ENCODE measurements around the gene ALPK1.
"Not testable (repeated sequence)": the region's sequence is repeated elsewhere in the genome, so short reads cannot be mapped to it uniquely, and the experiment has no call there.

The ALPK1 gene

DNA sequence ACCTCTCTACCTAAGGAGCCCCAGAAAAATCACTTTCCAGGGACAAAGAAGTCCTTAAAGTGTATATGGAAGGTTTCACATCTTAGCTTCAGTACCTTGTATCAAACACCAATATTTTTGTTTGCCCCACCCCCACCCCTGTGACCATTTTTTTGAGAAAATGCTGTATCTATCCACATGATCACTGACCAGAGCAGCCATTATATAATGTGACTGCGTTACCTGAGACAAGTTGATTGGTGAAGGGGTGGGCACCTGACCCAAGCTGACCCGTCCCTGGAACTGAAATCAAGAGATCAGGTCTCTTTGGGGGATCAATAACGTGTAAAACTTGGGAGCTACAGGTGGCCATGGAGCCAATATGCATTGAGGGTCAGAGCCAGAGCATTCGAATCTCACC, 22.2 kb upstream of the ALPK1 start:
- Histone ChIP-seq H3K4me1 (ENCODE audit: control insufficient read depth in 5 of 5, insufficient read depth in 5 of 5, low read length in 5 of 5) (no peaks in the 10 kb centered on the region), H3K9ac (ENCODE audit: low read length in 5 of 5) (no peak overlapping the region), H3K27ac (ENCODE audit: low read depth, low read length) (no peak overlapping the region), H3K4me3 (ENCODE audit: low read depth in 1 of 5, low read length in 5 of 5) (no peak overlapping the region), H3K27me3 (ENCODE audit: control insufficient read depth in 5 of 5, insufficient read depth in 4 of 5, low read length in 5 of 5) (no peaks in the 10 kb centered on the region), H3K9me3 (ENCODE audit: control insufficient read depth in 5 of 5, low read length in 5 of 5) (no peaks in the 10 kb centered on the region), H3K36me3 (ENCODE audit: control insufficient read depth in 5 of 5, insufficient read depth in 5 of 5, low read length in 5 of 5) (peaks cover 0 to 5% (median 3%) of the 10 kb centered on the region in 5 donors)

DNA sequence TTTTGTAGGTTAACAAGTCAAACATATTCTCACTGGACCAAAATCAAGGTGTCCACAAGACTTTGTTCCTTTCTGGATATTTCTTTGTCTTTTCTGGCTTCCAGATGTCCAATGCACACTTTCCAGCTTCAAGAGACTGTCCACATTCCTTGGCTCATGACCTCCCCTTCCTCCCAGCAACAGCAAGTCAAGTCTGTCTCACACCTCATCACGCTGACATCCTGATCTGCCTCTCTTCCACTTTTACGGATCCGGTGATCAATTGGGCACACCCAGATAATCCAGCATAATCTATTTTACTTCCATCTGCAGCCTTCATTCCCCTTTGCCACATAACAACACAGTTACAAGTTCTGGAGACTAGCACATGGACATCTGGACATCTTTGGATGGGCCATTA, 21.1 kb upstream of the ALPK1 start:
- Histone ChIP-seq H3K4me1 (ENCODE audit: control insufficient read depth in 5 of 5, insufficient read depth in 5 of 5, low read length in 5 of 5) (no peaks in the 10 kb centered on the region), H3K27me3 (ENCODE audit: control insufficient read depth in 5 of 5, insufficient read depth in 4 of 5, low read length in 5 of 5) (no peaks in the 10 kb centered on the region), H3K36me3 (ENCODE audit: control insufficient read depth in 5 of 5, insufficient read depth in 5 of 5, low read length in 5 of 5) (peaks cover 0 to 5% (median 3%) of the 10 kb centered on the region in 5 donors), H3K4me3 (ENCODE audit: low read depth in 1 of 5, low read length in 5 of 5) (no peak overlapping the region), H3K27ac (ENCODE audit: low read depth, low read length) (no peak overlapping the region), H3K9me3 (ENCODE audit: control insufficient read depth in 5 of 5, low read length in 5 of 5) (no peaks in the 10 kb centered on the region), H3K9ac (ENCODE audit: low read length in 5 of 5) (no peak overlapping the region)

DNA sequence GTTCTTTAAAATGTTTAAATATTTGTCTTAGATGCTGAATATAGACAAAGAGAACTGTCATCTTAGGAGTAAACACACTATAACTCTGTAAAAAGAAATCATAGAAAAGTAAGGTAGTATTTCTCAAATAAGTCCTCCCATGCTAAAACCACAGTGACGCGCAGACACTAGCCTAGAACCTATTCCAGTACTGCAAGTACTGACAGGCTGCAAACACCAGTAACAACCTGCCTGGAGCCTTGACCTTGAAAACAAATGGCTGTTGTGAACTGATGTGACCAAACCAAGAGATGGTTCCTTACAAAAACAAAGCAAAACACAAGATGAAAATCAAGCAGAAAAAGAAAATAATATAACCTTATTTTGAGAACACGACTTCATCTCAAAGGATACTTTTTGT, 19.9 kb upstream of the ALPK1 start:
- no peaks in the 10 kb centered on the region for H3K27me3 ChIP-seq (ENCODE audit: control insufficient read depth in 5 of 5, insufficient read depth in 4 of 5, low read length in 5 of 5)
- peaks cover 0 to 5% (median 3%) of the 10 kb centered on the region in 5 donors for H3K36me3 ChIP-seq (ENCODE audit: control insufficient read depth in 5 of 5, insufficient read depth in 5 of 5, low read length in 5 of 5)
- H3K4me1 ChIP-seq (ENCODE audit: control insufficient read depth in 5 of 5, insufficient read depth in 5 of 5, low read length in 5 of 5): no peaks in the 10 kb centered on the region
- H3K4me3 ChIP-seq (ENCODE audit: low read depth in 1 of 5, low read length in 5 of 5): no peak overlapping the region
- no peaks in the 10 kb centered on the region for H3K9me3 ChIP-seq (ENCODE audit: control insufficient read depth in 5 of 5, low read length in 5 of 5)
- H3K9ac ChIP-seq (ENCODE audit: low read length in 5 of 5): no peak overlapping the region
- H3K27ac ChIP-seq (ENCODE audit: low read depth, low read length): no peak overlapping the region

DNA sequence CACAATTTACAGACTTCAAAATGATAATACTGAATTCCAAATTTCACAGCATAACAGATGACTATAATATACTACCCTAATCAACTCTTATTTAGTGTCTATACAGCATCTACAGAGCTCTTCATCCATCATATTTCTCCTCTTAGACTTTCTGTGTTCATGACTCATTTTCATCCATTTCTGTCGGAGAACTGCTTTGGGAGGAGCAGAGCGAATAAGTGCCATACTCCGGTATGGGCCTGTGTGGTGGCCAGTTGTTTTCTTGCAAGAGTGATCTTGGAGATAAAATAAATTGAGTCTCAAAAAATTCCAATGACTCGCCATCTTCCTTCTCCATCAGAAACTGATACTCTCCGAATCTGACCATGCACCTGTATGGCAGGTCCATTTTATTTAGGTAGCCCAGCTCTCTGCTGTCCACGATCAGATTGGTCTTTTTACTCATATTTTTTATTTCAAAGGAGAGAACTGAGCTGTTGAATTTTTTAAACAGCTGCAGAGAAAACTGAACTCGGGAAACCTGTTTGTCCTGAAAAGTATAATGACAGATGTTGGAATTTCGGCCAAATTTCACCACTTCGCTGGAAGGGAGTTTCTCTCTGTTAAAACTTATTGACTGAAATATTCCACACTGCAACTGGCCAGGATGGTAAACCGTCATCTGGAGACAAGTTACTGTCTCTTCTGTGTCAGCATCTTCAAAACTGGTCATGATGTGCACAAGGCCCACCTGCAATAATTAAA, 19.3 kb upstream of the ALPK1 start:
- H3K9ac ChIP-seq (ENCODE audit: low read length in 5 of 5): no peak overlapping the region
- H3K27ac ChIP-seq (ENCODE audit: low read depth, low read length): no peak overlapping the region
- no peaks in the 10 kb centered on the region for H3K27me3 ChIP-seq (ENCODE audit: control insufficient read depth in 5 of 5, insufficient read depth in 4 of 5, low read length in 5 of 5)
- peaks cover 0 to 5% (median 3%) of the 10 kb centered on the region in 5 donors for H3K36me3 ChIP-seq (ENCODE audit: control insufficient read depth in 5 of 5, insufficient read depth in 5 of 5, low read length in 5 of 5)
- no peaks in the 10 kb centered on the region for H3K9me3 ChIP-seq (ENCODE audit: control insufficient read depth in 5 of 5, low read length in 5 of 5)
- H3K4me3 ChIP-seq (ENCODE audit: low read depth in 1 of 5, low read length in 5 of 5): no peak overlapping the region
- H3K4me1 ChIP-seq (ENCODE audit: control insufficient read depth in 5 of 5, insufficient read depth in 5 of 5, low read length in 5 of 5): no peaks in the 10 kb centered on the region

DNA sequence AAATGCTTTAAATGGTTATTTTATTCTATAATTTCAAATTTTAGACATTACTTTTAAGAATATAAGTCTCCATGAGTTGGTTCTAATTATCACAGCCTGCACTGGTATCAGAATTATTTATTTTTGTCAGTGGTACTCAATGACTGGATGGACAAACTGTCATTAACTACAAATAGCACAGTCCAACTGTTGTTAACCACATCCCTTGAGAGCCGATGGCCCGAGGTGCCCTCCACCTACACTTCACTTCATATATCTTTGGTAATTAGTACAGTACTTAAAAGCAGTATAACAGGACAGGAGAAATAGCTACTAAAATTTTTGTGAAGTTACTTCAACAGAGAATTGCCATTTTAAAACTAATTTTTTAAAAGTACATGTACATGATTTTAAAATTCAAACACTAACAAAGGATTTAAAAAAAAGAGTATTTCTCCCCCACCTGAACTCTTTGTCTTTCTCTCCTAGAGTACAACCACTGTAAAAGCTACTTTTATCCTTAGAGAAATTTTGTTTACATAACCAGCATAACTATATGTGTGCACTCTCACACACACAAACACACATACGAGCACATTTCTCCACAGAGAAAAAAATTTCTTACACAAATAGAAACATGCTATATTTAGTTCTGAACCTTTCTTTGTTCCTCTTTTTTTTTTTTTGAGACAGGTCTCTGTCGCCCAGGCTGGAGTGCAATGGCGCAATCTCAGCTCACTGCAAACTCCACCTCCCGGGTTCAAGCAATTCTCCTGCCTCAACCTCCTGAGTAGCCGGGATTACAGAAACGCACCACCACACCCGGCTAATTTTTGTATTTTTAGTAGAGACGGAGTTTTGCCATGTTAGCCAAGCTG, 17.9 kb upstream of the ALPK1 start:
- peaks cover 0 to 6% (median 5%) of the 10 kb centered on the region in 5 donors for H3K4me1 ChIP-seq (ENCODE audit: control insufficient read depth in 5 of 5, insufficient read depth in 5 of 5, low read length in 5 of 5)
- no peak overlapping the region for H3K27ac ChIP-seq (ENCODE audit: low read depth, low read length)

DNA sequence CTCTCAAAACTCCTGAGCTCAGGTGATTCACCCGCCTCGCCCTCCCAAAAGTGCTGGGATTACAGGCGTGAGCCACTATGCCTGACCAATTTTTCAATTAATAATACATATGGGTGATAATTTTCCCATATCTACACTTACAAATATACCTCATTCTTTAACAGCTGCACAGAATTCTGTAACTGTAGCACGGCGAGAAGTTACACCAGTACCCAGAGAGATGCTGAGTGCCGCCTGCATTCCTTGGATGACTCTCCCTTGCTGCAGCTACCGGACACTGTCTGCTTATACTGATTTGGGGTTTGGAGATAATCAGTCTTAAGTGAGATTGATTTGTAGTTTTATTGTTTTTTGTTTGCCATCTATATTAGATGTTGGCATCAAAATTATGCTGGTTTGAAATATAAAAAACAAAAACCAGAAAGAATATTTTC, 17.3 kb upstream of the ALPK1 start:
- no peak overlapping the region for H3K27ac ChIP-seq (ENCODE audit: low read depth, low read length)
- no peaks in the 10 kb centered on the region for H3K9me3 ChIP-seq (ENCODE audit: control insufficient read depth in 5 of 5, low read length in 5 of 5)
- peaks cover 0 to 12% (median 11%) of the 10 kb centered on the region in 5 donors for H3K4me1 ChIP-seq (ENCODE audit: control insufficient read depth in 5 of 5, insufficient read depth in 5 of 5, low read length in 5 of 5)
- H3K9ac ChIP-seq (ENCODE audit: low read length in 5 of 5): no peak overlapping the region
- no peaks in the 10 kb centered on the region for H3K27me3 ChIP-seq (ENCODE audit: control insufficient read depth in 5 of 5, insufficient read depth in 4 of 5, low read length in 5 of 5)
- H3K36me3 ChIP-seq (ENCODE audit: control insufficient read depth in 5 of 5, insufficient read depth in 5 of 5, low read length in 5 of 5): peaks cover 0 to 5% (median 3%) of the 10 kb centered on the region in 5 donors
- no peak overlapping the region for H3K4me3 ChIP-seq (ENCODE audit: low read depth in 1 of 5, low read length in 5 of 5)

More for the DNA sequence above, 17.9 kb upstream of the ALPK1 start:
- H3K4me3 ChIP-seq (ENCODE audit: low read depth in 1 of 5, low read length in 5 of 5): no peak overlapping the region
- H3K36me3 ChIP-seq (ENCODE audit: control insufficient read depth in 5 of 5, insufficient read depth in 5 of 5, low read length in 5 of 5): peaks cover 0 to 5% (median 3%) of the 10 kb centered on the region in 5 donors
- H3K27me3 ChIP-seq (ENCODE audit: control insufficient read depth in 5 of 5, insufficient read depth in 4 of 5, low read length in 5 of 5): no peaks in the 10 kb centered on the region
- no peaks in the 10 kb centered on the region for H3K9me3 ChIP-seq (ENCODE audit: control insufficient read depth in 5 of 5, low read length in 5 of 5)
- no peak overlapping the region for H3K9ac ChIP-seq (ENCODE audit: low read length in 5 of 5)

DNA sequence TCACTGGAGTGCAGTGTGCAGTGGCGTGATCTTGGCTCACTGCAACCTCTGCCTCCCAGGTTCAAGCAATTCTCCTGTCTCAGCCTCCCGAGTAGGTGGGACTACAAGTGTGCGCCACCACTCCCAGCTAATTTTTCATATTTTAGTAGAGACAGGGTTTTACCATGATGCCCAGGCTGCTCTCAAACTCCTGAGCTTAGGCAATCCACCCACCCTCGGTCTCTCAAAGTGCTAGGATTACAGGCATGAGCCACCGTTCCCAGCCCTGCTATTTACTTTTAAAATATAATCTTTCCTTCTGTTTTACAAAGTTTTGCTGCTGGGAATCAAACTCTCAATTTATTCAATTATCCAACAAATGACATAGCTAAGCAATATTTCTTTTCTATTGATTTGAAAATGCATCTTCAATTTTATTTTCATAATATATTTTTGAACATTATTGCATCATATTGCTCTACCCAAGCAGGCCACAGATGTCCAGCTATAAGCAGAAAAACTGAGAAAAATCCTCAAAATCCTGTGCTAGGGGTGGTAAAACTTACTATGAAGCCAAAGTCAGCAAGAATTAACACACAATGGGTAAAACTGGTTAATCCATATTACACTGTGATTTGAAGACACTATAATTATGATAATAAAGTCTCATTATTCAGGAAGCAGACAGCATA, 16.6 kb upstream of the ALPK1 start:
- Histone ChIP-seq H3K9me3 (ENCODE audit: control insufficient read depth in 5 of 5, low read length in 5 of 5) (no peaks in the 10 kb centered on the region), H3K4me3 (ENCODE audit: low read depth in 1 of 5, low read length in 5 of 5) (no peak overlapping the region), H3K4me1 (ENCODE audit: control insufficient read depth in 5 of 5, insufficient read depth in 5 of 5, low read length in 5 of 5) (peaks cover 0 to 15% (median 12%) of the 10 kb centered on the region in 5 donors), H3K36me3 (ENCODE audit: control insufficient read depth in 5 of 5, insufficient read depth in 5 of 5, low read length in 5 of 5) (peaks cover 0 to 5% (median 0%) of the 10 kb centered on the region in 5 donors), H3K9ac (ENCODE audit: low read length in 5 of 5) (no peak overlapping the region), H3K27ac (ENCODE audit: low read depth, low read length) (no peak overlapping the region), H3K27me3 (ENCODE audit: control insufficient read depth in 5 of 5, insufficient read depth in 4 of 5, low read length in 5 of 5) (no peaks in the 10 kb centered on the region)

DNA sequence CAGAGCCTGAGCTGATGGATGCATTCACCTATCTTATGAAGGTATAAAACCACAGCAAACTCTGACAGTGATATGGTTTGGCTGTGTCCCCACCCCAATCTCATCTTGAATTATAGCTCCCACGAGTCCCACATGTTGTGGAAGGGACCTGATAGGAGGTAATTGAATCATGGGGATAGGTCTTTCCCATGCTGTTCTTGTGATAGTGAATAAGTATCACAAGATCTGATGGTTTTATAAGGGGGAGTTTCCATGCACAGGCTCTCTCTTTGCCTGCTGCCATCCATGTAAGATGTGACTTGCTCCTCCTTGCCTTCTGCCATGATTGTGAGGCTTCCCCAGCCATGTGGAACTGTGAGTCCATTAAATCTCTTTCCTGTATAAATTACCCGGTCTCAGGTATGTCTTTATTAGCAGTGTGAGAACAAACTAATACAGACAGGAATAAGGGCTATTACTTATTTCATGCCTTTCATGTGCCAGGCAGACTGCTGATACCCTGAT, 15.2 kb upstream of the ALPK1 start:
- peaks cover 0 to 25% (median 17%) of the 10 kb centered on the region in 5 donors for H3K4me1 ChIP-seq (ENCODE audit: control insufficient read depth in 5 of 5, insufficient read depth in 5 of 5, low read length in 5 of 5)
- H3K27me3 ChIP-seq (ENCODE audit: control insufficient read depth in 5 of 5, insufficient read depth in 4 of 5, low read length in 5 of 5); H3K4me3 ChIP-seq (ENCODE audit: low read depth in 1 of 5, low read length in 5 of 5); H3K9ac ChIP-seq (ENCODE audit: low read length in 5 of 5); H3K27ac ChIP-seq (ENCODE audit: low read depth, low read length); H3K36me3 ChIP-seq (ENCODE audit: control insufficient read depth in 5 of 5, insufficient read depth in 5 of 5, low read length in 5 of 5); H3K9me3 ChIP-seq (ENCODE audit: control insufficient read depth in 5 of 5, low read length in 5 of 5): not testable (repeated sequence)

DNA sequence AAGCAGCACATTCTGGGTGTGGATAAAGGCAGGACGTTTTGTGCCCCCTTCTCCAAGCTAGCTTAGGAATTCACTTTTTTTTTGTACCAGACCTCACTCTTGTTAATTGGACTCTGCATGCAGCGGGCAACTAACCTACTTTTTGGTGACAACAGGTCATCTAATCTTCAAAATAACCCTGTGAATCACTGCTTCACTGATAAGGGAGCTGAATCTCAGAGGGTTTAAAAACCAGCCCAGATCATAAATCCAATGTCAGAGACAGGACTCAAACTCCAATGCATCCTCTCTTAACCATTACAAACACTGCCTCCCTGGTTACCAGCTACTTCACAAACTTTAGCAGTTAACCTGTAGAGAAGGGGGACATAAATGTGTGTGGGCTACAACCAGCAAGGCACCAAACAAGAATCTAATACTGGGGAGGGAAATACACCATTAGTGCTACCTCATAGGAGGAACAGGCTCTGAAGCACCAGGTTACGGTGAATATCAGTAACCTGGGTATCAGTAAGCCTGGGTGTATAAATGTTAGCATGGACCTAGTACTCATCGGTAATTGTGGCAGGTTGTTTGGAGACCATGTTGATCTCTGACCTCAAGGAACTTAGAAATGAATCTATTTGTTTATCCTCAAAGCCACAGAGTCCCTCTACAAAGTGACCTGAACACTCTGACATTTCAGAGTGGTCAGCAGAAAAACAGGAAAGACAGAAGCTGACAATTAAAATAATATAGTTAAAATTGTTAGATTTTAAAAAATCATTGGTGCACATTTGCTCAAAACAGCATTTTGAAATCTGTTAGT, 14.1 kb upstream of the ALPK1 start:
- Histone ChIP-seq H3K9ac (ENCODE audit: low read length in 5 of 5) (peak overlapping the region in 1 of 5 donors; percentile 0), H3K9me3 (ENCODE audit: control insufficient read depth in 5 of 5, low read length in 5 of 5) (no peaks in the 10 kb centered on the region), H3K4me1 (ENCODE audit: control insufficient read depth in 5 of 5, insufficient read depth in 5 of 5, low read length in 5 of 5) (peaks cover 0 to 25% (median 17%) of the 10 kb centered on the region in 5 donors), H3K4me3 (ENCODE audit: low read depth in 1 of 5, low read length in 5 of 5) (no peak overlapping the region), H3K27ac (ENCODE audit: low read depth, low read length) (no peak overlapping the region), H3K36me3 (ENCODE audit: control insufficient read depth in 5 of 5, insufficient read depth in 5 of 5, low read length in 5 of 5) (peaks cover 0 to 1% (median 0%) of the 10 kb centered on the region in 5 donors), H3K27me3 (ENCODE audit: control insufficient read depth in 5 of 5, insufficient read depth in 4 of 5, low read length in 5 of 5) (no peaks in the 10 kb centered on the region)
